Measurements from ENCODE around the gene CCDC9.
"Not testable (repeated sequence)": the region's sequence is repeated elsewhere in the genome, so short reads cannot be mapped to it uniquely, and the experiment has no call there.

Gene CCDC9

DNA sequence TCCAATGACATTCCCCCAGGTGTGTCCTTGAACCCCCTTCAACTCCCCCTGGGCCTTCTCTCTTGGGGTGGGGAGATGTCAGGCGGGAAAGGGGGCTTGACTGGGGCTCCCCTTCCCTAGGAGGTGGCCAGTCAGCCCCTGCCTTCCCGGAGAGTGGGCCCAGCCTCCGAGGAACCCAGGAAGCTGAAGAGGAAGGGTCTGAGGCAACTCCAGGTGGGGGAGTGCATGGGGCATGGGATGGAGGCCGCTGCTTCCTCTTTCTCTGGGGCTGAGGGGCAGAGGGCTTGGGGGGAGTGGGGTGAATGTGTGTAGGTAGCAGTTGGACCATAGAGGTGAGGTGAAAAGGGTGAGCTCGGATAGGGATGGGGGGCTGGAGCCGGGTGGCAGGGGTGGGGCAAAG lies 15.6 kb downstream of the CCDC9 start:
- Histone ChIP-seq H3K4me1 (ENCODE audit: control insufficient read depth, insufficient read depth, low read length) (peaks cover 14% of the 10 kb centered on the region), H3K9ac (ENCODE audit: low read length) (no peak overlapping the region), H3K27me3 (ENCODE audit: control insufficient read depth, insufficient read depth, low read length) (no peaks in the 10 kb centered on the region), H3K36me3 (ENCODE audit: control insufficient read depth, insufficient read depth, low read length) (no peaks in the 10 kb centered on the region), H3K9me3 (ENCODE audit: control insufficient read depth, low read length) (no peaks in the 10 kb centered on the region), H3K4me3 (ENCODE audit: low read length) (no peak overlapping the region)

- H3K9me3 ChIP-seq (ENCODE audit: control insufficient read depth, low read length), result no peaks in the 10 kb centered on the region
These were observed 16.4 kb downstream of the CCDC9 start for GRCh38 chr19:47272448-47273312.

DNA sequence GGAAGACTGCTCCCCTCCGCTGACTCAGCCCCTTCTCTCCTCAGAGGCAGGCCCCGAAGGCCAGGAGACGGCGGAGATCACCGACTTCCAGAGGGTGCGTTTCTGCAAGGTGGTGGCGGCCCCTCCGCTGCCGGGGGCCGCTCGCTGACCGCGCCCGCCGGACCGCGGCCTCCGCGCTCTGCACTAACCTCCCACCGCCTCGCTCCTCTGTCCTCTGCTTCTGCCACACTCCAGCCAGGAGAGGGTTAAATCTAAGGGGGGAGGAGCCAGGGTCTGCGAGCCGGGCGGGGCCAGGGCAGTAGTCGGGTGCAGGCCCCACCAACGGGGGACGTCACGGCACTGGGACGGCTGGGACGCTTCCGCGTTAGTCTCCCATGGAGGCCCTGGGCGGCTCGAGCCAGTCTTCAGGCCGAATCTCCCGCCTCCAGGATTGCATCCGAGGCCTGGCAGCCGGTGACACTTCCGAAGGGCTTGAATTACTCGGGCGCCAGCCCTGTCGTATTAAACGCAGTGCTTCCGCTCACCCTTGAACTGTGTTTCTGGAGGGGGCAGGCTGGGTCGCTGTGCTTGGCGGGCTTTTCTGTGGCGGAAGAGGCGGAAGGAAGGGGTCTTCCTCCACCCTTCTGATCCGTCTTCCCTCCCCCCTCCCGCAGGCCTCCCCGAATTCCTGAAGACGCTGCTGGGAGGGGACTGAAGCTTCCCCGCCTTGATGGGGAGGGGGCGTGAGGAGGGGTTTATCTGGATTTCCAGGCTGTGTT lies 17.2 kb downstream of the CCDC9 start:
- no peaks in the 10 kb centered on the region for H3K36me3 ChIP-seq (ENCODE audit: control insufficient read depth, insufficient read depth, low read length)
- peak overlapping the region; percentile 89 for H3K9ac ChIP-seq (ENCODE audit: low read length)
- peaks cover 14% of the 10 kb centered on the region for H3K4me1 ChIP-seq (ENCODE audit: control insufficient read depth, insufficient read depth, low read length)
- no peaks in the 10 kb centered on the region for H3K9me3 ChIP-seq (ENCODE audit: control insufficient read depth, low read length)
- H3K27me3 ChIP-seq (ENCODE audit: control insufficient read depth, insufficient read depth, low read length), result no peaks in the 10 kb centered on the region
- peak overlapping the region; percentile 48 for H3K4me3 ChIP-seq (ENCODE audit: low read length)

More at GRCh38 chr19:47272448-47273312, 16.4 kb downstream of the CCDC9 start:
- Histone ChIP-seq H3K36me3 (ENCODE audit: control insufficient read depth, insufficient read depth, low read length) (no peaks in the 10 kb centered on the region), H3K4me3 (ENCODE audit: low read length) (peak overlapping the region; percentile 48), H3K27me3 (ENCODE audit: control insufficient read depth, insufficient read depth, low read length) (no peaks in the 10 kb centered on the region), H3K9ac (ENCODE audit: low read length) (peak overlapping the region; percentile 89), H3K4me1 (ENCODE audit: control insufficient read depth, insufficient read depth, low read length) (peaks cover 14% of the 10 kb centered on the region)

- Histone ChIP-seq H3K36me3 (ENCODE audit: control insufficient read depth, insufficient read depth, low read length) (no peaks in the 10 kb centered on the region), H3K4me3 (ENCODE audit: low read length) (peak within 1 kb of the TSS; percentile 48), H3K4me1 (ENCODE audit: control insufficient read depth, insufficient read depth, low read length) (peaks cover 14% of the 10 kb centered on the region)
These were observed 18.0 kb downstream of the CCDC9 start, which contains the start of gene INAFM1 for GRCh38 chr19:47274071-47274890. Gene INAFM1, plus strand, starts transcription at chr19:47274885. Its CDS starts 35 bp downstream, at chr19:47274920.

GRCh38 chr19:47274891-47275761 lies 18.8 kb downstream of the CCDC9 start:
- no peaks in the 10 kb centered on the region for H3K36me3 ChIP-seq (ENCODE audit: control insufficient read depth, insufficient read depth, low read length)
- H3K27me3 ChIP-seq (ENCODE audit: control insufficient read depth, insufficient read depth, low read length), result no peaks in the 10 kb centered on the region
- H3K9me3 ChIP-seq (ENCODE audit: control insufficient read depth, low read length), result no peaks in the 10 kb centered on the region
- H3K4me1 ChIP-seq (ENCODE audit: control insufficient read depth, insufficient read depth, low read length), result peaks cover 14% of the 10 kb centered on the region
- H3K4me3 ChIP-seq (ENCODE audit: low read length), result no peak overlapping the region
- peak overlapping the region; percentile 29 for H3K9ac ChIP-seq (ENCODE audit: low read length)

More at GRCh38 chr19:47274071-47274890, 18.0 kb downstream of the CCDC9 start, which contains the start of gene INAFM1:
- Histone ChIP-seq H3K27me3 (ENCODE audit: control insufficient read depth, insufficient read depth, low read length) (no peaks in the 10 kb centered on the region), H3K9ac (ENCODE audit: low read length) (peak within 1 kb of the TSS; percentile 89), H3K9me3 (ENCODE audit: control insufficient read depth, low read length) (no peaks in the 10 kb centered on the region)

DNA sequence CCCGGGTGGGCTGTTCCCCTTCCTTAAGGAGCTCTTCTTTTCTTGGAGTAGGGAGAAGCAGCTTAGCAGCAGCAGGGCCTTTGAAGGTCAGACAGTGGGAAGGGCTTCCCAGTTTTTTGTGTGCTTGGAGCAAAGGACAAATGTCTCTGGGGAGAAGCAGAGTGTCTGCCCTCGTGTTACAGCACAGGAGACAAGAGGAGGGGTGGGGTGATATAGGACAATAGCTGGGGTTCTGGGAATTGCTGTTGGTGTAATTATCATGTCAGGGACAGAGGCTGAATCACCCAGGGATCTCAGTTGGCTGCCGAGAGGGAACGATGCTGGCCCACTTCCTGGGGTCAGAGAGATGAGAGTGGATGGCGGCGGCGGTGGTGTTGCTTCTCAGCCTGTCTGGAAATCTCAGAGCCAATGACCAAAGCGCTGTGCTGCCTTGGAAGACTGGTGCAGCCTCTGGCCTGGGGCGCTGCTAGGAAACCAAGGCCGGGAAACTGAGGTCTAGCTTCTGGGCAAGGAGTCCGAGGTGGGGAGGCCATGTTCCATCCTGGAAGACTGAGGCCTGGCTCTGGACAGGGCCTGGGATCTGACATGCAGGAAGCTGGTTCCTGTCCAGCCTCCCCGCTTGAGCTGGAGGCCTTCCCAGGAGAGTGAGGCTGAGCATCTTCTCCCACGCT lies 19.6 kb downstream of the CCDC9 start:
- no peaks in the 10 kb centered on the region for H3K27me3 ChIP-seq (ENCODE audit: control insufficient read depth, insufficient read depth, low read length)
- no peak overlapping the region for H3K9ac ChIP-seq (ENCODE audit: low read length)
- no peaks in the 10 kb centered on the region for H3K9me3 ChIP-seq (ENCODE audit: control insufficient read depth, low read length)
- no peaks in the 10 kb centered on the region for H3K36me3 ChIP-seq (ENCODE audit: control insufficient read depth, insufficient read depth, low read length)
- H3K4me1 ChIP-seq (ENCODE audit: control insufficient read depth, insufficient read depth, low read length), result peaks cover 14% of the 10 kb centered on the region
- H3K4me3 ChIP-seq (ENCODE audit: low read length), result no peak overlapping the region

- not testable (repeated sequence) for H3K36me3 ChIP-seq (ENCODE audit: control insufficient read depth, insufficient read depth, low read length); H3K9me3 ChIP-seq (ENCODE audit: control insufficient read depth, low read length); H3K9ac ChIP-seq (ENCODE audit: low read length); H3K27me3 ChIP-seq (ENCODE audit: control insufficient read depth, insufficient read depth, low read length); H3K4me3 ChIP-seq (ENCODE audit: low read length)
- peaks cover 14% of the 10 kb centered on the region for H3K4me1 ChIP-seq (ENCODE audit: control insufficient read depth, insufficient read depth, low read length)
These were observed 20.2 kb downstream of the CCDC9 start for GRCh38 chr19:47276513-47276912.

GRCh38 chr19:47280183-47280797 lies 24.0 kb downstream of the CCDC9 start:
- no peak overlapping the region for H3K9ac ChIP-seq (ENCODE audit: low read length)
- no peak overlapping the region for H3K4me3 ChIP-seq (ENCODE audit: low read length)
- H3K27me3 ChIP-seq (ENCODE audit: control insufficient read depth, insufficient read depth, low read length), result no peaks in the 10 kb centered on the region
- no peaks in the 10 kb centered on the region for H3K9me3 ChIP-seq (ENCODE audit: control insufficient read depth, low read length)
- H3K36me3 ChIP-seq (ENCODE audit: control insufficient read depth, insufficient read depth, low read length), result no peaks in the 10 kb centered on the region
- H3K4me1 ChIP-seq (ENCODE audit: control insufficient read depth, insufficient read depth, low read length), result peaks cover 6% of the 10 kb centered on the region

GRCh38 chr19:47283405-47284059 lies 27.2 kb downstream of the CCDC9 start:
- no peaks in the 10 kb centered on the region for H3K9me3 ChIP-seq (ENCODE audit: control insufficient read depth, low read length)
- no peak overlapping the region for H3K4me3 ChIP-seq (ENCODE audit: low read length)
- no peak overlapping the region for H3K9ac ChIP-seq (ENCODE audit: low read length)
- no peaks in the 10 kb centered on the region for H3K4me1 ChIP-seq (ENCODE audit: control insufficient read depth, insufficient read depth, low read length)
- no peaks in the 10 kb centered on the region for H3K36me3 ChIP-seq (ENCODE audit: control insufficient read depth, insufficient read depth, low read length)
- H3K27me3 ChIP-seq (ENCODE audit: control insufficient read depth, insufficient read depth, low read length), result no peaks in the 10 kb centered on the region

DNA sequence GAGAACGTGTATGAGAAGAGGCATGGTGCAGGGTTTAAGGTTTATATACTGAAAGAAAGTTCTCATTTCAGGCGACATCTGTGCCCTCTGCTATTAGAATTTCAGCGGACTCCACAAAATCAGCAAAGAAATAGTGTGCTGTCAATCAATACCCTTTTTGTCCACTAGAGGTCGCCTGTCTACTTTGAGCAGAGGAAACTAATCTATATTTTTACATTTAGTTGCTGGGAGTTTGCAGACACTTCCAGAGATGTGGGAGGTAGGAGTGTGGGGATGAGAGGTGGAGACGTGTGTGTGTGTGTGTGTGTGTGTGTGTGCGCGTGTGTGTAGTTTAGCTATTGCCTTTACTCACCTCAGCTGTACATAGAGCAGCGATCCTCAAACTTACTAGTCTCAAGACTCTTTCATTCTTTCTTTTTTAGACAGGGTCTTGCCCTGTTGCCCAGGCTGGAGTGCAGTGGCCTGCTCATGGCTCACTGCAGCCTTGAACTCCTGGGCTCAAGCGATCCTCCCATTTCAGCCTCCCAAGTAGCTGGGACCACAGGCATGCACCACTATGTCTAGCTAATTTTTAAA lies 28.1 kb downstream of the CCDC9 start:
- H3K36me3 ChIP-seq (ENCODE audit: control insufficient read depth, insufficient read depth, low read length), result no peaks in the 10 kb centered on the region
- H3K9me3 ChIP-seq (ENCODE audit: control insufficient read depth, low read length), result no peaks in the 10 kb centered on the region
- peaks cover 3% of the 10 kb centered on the region for H3K4me1 ChIP-seq (ENCODE audit: control insufficient read depth, insufficient read depth, low read length)
- no peak overlapping the region for H3K9ac ChIP-seq (ENCODE audit: low read length)
- no peak overlapping the region for H3K4me3 ChIP-seq (ENCODE audit: low read length)
- H3K27me3 ChIP-seq (ENCODE audit: control insufficient read depth, insufficient read depth, low read length), result no peaks in the 10 kb centered on the region

Data from mucosa of stomach (tissue), 1 donor.